ENCODE measurements around the gene KRABD2.

KRABD2 gene

DNA sequence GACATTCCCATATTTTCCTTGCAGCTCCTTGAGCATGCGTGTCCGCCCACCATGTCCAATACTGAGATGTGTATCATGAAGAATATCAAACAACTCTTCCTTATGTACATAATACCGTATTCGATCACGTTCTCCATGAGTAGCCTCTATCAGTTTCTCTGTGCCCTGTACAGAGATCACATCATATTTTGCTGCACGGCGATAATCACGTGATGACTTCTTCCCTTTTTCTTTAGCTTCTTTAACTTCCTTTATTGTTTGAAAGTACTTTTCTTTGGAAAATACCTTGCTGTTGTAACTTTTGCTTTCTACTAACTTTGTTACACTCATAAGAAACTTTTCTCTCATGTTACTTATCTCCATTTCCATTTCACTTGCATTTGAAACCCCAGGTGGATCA lies 6.6 kb downstream of the KRABD2 start:
- no peaks in the 10 kb centered on the region for H3K27me3 Mint-ChIP-seq
- peak overlapping the region; percentile 49 for H2AFZ ChIP-seq (ENCODE audit: insufficient read depth, low read depth, low read length, poor library complexity, severe bottlenecking)
- peaks cover 1 to 16% of the 10 kb centered on the region in 2 experiments for H3K36me3 ChIP-seq (replicated peaks in 1 of 2; ENCODE audit: control extremely low read depth in 1 of 2, control insufficient read depth in 1 of 2, extremely low read depth in 1 of 2, insufficient read depth in 2 of 2, low read length in 1 of 2)
- POLR2A ChIA-PET, result interaction anchor here (1.4 kb wide), 1 partner anchor 11 kb away, joined by 3 read pairs; no protein-coding TSS in a partner anchor
- H3K4me3 ChIP-seq (ENCODE audit: control extremely low read depth in 1 of 5, extremely low read depth in 1 of 5, insufficient read depth in 1 of 5, low read depth in 2 of 5, low read length in 4 of 5), result no peak overlapping the region
- no peaks in the 10 kb centered on the region for H3K9me3 ChIP-seq (ENCODE audit: control extremely low read depth in 1 of 3, control insufficient read depth in 2 of 3, insufficient read depth in 1 of 3, low read length in 2 of 3)
- peaks cover 17% of the 10 kb centered on the region for H3K4me1 Mint-ChIP-seq
- CTCF ChIA-PET, result interaction anchor here (1.4 to 1.7 kb wide), 2 partner anchors 14 to 69 kb away, joined by 3 to 4 read pairs; no protein-coding TSS in a partner anchor
- H3K9ac ChIP-seq (ENCODE audit: low read length), result no peak overlapping the region
- no peak for TF ChIP-seq EZH2 (IDR thresholded peaks at IDR 0.05; ENCODE audit: borderline replicate concordance, insufficient read depth, low read depth, low read length, poor library complexity, severe bottlenecking)
- TF ChIP-seq, protein P1, sequence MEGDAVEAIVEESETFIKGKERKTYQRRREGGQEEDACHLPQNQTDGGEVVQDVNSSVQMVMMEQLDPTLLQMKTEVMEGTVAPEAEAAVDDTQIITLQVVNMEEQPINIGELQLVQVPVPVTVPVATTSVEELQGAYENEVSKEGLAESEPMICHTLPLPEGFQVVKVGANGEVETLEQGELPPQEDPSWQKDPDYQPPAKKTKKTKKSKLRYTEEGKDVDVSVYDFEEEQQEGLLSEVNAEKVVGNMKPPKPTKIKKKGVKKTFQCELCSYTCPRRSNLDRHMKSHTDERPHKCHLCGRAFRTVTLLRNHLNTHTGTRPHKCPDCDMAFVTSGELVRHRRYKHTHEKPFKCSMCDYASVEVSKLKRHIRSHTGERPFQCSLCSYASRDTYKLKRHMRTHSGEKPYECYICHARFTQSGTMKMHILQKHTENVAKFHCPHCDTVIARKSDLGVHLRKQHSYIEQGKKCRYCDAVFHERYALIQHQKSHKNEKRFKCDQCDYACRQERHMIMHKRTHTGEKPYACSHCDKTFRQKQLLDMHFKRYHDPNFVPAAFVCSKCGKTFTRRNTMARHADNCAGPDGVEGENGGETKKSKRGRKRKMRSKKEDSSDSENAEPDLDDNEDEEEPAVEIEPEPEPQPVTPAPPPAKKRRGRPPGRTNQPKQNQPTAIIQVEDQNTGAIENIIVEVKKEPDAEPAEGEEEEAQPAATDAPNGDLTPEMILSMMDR (IDR thresholded peaks at IDR 0.05), result no peak
- no peaks in the 10 kb centered on the region for H3K27me3 ChIP-seq (replicated peaks in 1 of 4; ENCODE audit: control extremely low read depth in 1 of 4, control insufficient read depth in 3 of 4, insufficient read depth in 4 of 4, low read length in 3 of 4)
- no peak overlapping the region for H3K4me3 Mint-ChIP-seq
- peak overlapping the region in 1 of 2 donors; percentile 65 for H3K27ac ChIP-seq (ENCODE audit: low read length in 2 of 2)
- H3K79me2 ChIP-seq (ENCODE audit: control insufficient read depth, insufficient read depth, low read length), result no peaks in the 10 kb centered on the region
- peak; percentile 46 for DNase-seq
- peak overlapping the region; percentile 57 for H3K27ac Mint-ChIP-seq
- peaks cover 10 to 12% of the 10 kb centered on the region in 2 donors for H3K4me1 ChIP-seq (ENCODE audit: control insufficient read depth in 2 of 2, insufficient read depth in 2 of 2, low read length in 2 of 2)
- intact Hi-C loops (cut with micrococcal nuclease), result no loop called here
- no peak for ATAC-seq (ENCODE audit: low read depth)
- no peaks in the 10 kb centered on the region for H3K9me3 Mint-ChIP-seq (ENCODE audit: insufficient read depth)
- WGBS (ENCODE audit: insufficient coverage), result 27% methylated on average over 3 of the region's 8 CpGs
- peak overlapping the region; percentile 34 for H3K4me2 ChIP-seq (replicated peaks; ENCODE audit: low read depth, low read length, poor library complexity, severe bottlenecking)
- H4K20me1 ChIP-seq (ENCODE audit: control insufficient read depth, insufficient read depth, low read length, poor library complexity, severe bottlenecking), result no peaks in the 10 kb centered on the region

DNA sequence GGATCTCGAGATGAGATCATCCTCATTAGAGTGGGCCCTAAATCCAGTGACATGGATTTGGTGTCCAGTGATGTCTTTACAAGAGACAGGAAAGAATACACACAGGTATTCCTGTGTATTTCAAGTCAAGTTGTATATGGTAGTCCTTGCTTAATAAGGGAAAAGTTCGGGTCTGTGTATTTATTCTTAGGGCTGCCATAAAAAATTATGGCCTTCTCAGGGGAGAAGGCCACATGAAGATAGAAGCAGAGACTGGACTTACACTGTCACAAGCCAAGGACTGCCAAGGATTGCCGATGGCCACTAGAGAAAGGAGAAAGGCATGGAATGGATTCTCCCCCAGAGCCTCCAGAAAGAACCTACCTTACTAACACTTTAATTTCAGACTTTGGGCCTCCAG lies 8.3 kb downstream of the KRABD2 start:
- H3K9me3 Mint-ChIP-seq (ENCODE audit: insufficient read depth), result no peaks in the 10 kb centered on the region
- H3K4me3 Mint-ChIP-seq, result no peak overlapping the region
- ATAC-seq (ENCODE audit: low read depth), result no peak
- H3K9me3 ChIP-seq (ENCODE audit: control extremely low read depth in 1 of 3, control insufficient read depth in 2 of 3, insufficient read depth in 1 of 3, low read length in 2 of 3), result no peaks in the 10 kb centered on the region
- H3K79me2 ChIP-seq (ENCODE audit: control insufficient read depth, insufficient read depth, low read length), result no peaks in the 10 kb centered on the region
- no peak overlapping the region for H3K4me3 ChIP-seq (ENCODE audit: control extremely low read depth in 1 of 5, extremely low read depth in 1 of 5, insufficient read depth in 1 of 5, low read depth in 2 of 5, low read length in 4 of 5)
- no peak overlapping the region for H2AFZ ChIP-seq (ENCODE audit: insufficient read depth, low read depth, low read length, poor library complexity, severe bottlenecking)
- no peaks in the 10 kb centered on the region for H3K27me3 ChIP-seq (replicated peaks in 1 of 4; ENCODE audit: control extremely low read depth in 1 of 4, control insufficient read depth in 3 of 4, insufficient read depth in 4 of 4, low read length in 3 of 4)
- no peak overlapping the region for H3K4me2 ChIP-seq (replicated peaks; ENCODE audit: low read depth, low read length, poor library complexity, severe bottlenecking)
- H3K27me3 Mint-ChIP-seq, result no peaks in the 10 kb centered on the region
- ChIA-PET POLR2A (no interaction called here), CTCF (no interaction called here)
- no peak overlapping the region for H3K27ac ChIP-seq (ENCODE audit: low read length in 2 of 2)
- H3K4me1 ChIP-seq (ENCODE audit: control insufficient read depth in 2 of 2, insufficient read depth in 2 of 2, low read length in 2 of 2), result peaks cover 10 to 12% of the 10 kb centered on the region in 2 donors
- no peak for TF ChIP-seq EZH2 (IDR thresholded peaks at IDR 0.05; ENCODE audit: borderline replicate concordance, insufficient read depth, low read depth, low read length, poor library complexity, severe bottlenecking)
- TF ChIP-seq, protein P1 (IDR thresholded peaks at IDR 0.05), result no peak
- no peak overlapping the region for H3K9ac ChIP-seq (ENCODE audit: low read length)
- intact Hi-C loops (cut with micrococcal nuclease), result no loop called here
- H3K4me1 Mint-ChIP-seq, result peaks cover 16% of the 10 kb centered on the region
- peaks cover 1 to 19% of the 10 kb centered on the region in 2 experiments for H3K36me3 ChIP-seq (replicated peaks in 1 of 2; ENCODE audit: control extremely low read depth in 1 of 2, control insufficient read depth in 1 of 2, extremely low read depth in 1 of 2, insufficient read depth in 2 of 2, low read length in 1 of 2)
- H4K20me1 ChIP-seq (ENCODE audit: control insufficient read depth, insufficient read depth, low read length, poor library complexity, severe bottlenecking), result no peaks in the 10 kb centered on the region
- DNase-seq, result no peak
- whole genome bisulfite sequencing (ENCODE audit: insufficient coverage), result 100% methylated on average over 2 of the region's 3 CpGs
- no peak overlapping the region for H3K27ac Mint-ChIP-seq

Measured in B cell (primary cell).